HG02973 (cell line): ENCODE results near the gene RXRA.

ENCODE experiments used
- ATAC-seq: cut with Tn5 transposase; IDR thresholded peaks from one replicate; pipeline ENCODE4 v1.9.1; 2021; ENCODE audit warnings: moderate library complexity; ENCODE audit not compliant: unreplicated experiment

Gene RXRA

GRCh38 chr9:134459573-134459972 is 133.3 kb downstream of the RXRA start:
- no peak for ATAC-seq

DNA sequence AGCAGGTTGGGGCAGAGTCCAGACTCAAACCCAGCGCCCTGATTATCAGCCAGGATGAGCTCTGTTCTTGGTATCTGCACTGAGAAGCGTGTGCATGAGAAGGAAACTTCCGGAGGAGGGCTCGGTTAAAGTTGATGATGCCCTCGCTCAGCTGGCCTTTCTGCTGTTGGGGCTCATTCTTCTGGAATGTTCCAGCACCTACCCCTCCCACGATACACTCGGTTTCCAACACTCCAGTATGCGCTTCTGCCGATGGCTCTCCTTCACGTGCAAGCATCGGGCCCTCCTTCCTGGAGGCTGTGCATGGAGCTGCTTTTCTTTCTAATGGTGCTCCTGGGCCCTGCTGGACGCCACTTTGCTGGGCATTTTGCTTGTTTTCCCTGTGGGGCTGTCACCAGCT is 134.0 kb downstream of the RXRA start:
- ATAC-seq, result no peak

GRCh38 chr9:134460896-134461295 is 134.6 kb downstream of the RXRA start:
- no peak for ATAC-seq

DNA sequence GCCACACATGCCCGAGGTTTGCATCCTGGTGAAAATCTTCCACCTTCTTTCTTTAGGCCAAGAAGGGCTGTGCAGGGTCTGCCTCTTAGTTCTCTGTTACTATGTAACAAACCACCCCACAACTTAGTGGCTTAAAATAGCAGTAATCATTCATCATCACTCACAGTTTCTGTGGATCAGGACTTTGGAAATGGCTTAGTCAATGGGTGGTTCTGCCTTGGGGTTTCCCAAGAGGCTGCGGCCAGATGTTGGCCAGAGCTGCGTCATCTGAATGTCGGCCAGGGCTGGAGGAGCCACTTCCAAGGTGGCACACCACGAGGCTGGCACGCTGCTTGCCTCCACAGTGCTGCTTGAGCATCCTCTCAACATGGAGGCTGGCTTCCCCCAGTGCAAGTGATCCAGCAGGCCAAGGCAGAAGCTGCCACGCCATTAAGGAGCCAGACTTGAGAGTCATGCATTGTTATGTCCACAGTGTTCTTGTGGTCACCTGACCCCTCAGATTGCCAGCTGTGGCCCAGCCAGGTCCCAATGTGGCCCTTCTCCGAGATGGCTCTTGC is 135.2 kb downstream of the RXRA start:
- no peak for ATAC-seq

DNA sequence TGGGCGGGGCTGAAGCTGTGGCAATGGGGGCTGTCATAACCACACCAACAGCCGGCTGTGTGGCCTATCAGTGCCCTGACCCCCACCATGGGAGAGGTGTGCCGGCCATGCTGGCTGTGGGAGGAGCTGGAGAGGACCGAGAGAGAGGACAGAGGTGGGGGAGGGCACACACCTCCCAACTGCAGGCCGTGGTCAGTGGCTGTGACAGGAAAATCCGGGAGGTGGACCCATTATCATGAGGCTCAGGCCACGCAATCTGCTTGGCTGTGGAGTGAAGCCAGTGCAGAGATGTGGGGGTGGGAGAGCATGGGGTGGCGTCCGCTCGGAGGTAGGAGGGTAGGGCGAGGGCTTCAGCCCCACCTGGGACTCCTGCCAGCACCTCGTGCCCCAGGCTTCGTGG is 136.1 kb downstream of the RXRA start:
- ATAC-seq, result no peak

DNA sequence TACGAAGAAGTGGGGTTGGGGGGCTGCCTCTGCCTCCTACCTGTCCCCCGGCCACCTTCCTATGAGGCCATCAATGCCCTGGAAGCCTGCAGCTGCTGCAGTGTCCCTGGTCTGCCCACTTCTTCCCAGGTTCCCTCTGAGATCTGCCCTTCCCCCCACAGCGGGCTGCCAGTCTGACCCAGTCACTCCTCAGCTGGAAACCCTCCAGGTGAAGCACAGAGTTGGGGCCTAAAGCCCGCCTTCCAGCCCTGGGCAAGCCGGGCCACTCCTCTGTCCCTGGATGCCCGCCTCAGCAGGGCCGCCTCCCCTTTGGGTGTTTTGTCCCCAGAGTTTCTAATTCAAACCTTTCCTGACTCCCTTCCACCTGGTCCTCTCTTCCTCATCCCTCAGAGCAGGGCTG is 137.0 kb downstream of the RXRA start:
- ATAC-seq, result no peak

- ATAC-seq, result no peak
Measured at GRCh38 chr9:134466869-134467616, 140.8 kb downstream of the RXRA start.

GRCh38 chr9:134468358-134468757 is 142.1 kb downstream of the RXRA start:
- ATAC-seq, result no peak

GRCh38 chr9:134469041-134469875 is 143.0 kb downstream of the RXRA start:
- ATAC-seq, result no peak

GRCh38 chr9:134472256-134472655 is 146.0 kb downstream of the RXRA start:
- ATAC-seq, result no peak

DNA sequence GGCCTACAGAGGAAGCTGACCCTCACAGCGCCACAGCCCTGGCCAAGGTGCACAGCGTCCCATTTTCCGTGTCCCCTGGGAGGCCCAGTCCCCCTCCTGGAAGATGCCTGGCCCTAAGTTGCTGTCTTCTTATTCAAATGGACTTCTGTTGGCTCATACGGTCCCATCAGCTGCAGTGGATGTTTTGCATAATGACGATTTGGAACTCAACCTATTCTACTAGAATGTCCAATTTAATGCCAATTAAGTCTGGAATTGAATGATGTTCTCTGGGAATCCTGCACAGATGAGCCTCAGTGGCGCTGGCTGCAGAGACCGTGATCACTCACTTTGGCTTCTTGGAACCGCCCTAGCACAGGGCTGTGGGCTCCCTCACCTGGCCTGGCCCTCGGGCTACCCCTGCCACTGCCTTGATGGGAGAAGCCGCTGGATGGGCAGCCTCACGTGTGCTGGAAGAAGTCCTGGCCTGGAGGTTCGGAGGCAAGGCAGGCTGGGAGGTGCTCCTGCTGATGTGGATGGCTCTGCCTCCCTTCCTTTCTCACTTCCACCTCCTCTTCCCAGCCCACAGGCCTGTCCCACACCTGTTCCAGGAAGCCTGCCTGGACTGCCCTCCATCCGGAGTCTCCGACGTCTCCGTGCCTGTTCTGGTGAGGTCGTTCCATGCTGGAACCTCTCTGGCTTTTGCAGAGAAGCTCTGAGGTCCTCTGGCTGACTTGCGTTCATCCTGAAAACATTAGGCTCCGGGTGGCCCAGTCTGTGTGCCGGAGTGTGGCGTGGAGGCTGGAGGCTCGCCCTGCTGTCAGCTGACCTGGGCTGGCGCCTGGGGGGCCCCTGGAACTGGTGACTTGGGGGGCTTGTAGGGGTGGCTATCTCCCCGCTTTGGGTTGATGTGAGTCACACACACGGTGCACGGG is 147.1 kb downstream of the RXRA start:
- no peak for ATAC-seq

GRCh38 chr9:134474055-134474370 is 147.8 kb downstream of the RXRA start:
- ATAC-seq, result no peak

- ATAC-seq, result no peak
Measured at GRCh38 chr9:134475011-134475790, 148.9 kb downstream of the RXRA start.

DNA sequence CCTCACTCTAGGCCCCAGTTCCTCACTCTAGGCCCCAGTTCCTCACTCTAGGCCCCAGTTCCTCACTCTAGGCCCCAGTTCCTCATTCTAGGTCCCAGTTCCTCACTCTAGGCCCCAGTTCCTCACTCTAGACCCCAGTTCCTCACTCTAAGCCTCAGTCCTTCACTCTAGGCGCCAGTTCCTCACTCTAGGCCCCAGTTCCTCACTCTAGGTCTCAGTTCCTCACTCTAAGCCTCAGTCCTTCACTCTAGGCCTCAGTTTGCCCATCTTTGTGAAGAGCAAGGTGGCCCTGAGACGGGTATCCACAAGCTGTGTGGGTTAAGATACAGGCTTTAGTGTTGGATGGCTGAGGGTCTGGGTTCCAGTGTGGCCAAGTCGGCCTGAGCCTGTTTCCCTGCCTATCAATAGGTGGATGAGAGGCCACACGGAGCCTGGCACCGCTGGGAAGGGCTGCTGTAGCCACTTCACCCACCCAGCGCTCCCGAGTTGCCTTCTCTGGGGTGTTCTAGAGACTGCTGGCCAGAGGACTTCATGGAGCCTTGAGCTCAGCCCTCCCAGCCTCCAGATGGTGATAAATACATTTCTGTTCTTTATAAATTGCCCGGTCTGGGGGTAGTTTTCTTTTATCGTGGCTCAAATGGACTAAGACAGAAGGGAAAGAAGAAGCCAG is 150.2 kb downstream of the RXRA start:
- no peak for ATAC-seq

DNA sequence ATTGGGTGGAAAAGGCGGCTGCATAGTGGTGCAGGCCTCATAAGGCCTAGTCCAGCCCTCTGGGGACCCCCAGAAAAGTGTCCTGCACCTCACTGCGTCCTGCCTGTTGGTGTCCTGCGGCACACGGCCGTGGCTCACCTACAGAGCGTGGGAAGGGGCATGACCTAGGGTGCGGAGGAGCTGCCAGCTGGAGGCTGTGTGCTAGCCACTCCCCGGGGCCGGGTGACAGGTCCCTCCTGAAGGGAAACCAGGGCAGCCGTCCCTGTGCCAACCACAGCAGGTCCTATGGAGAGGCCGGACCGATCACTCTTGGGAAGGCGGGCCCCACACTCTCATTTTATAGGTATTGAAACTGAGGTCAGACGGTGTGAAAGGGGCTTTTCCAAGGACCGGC is 150.7 kb downstream of the RXRA start:
- no peak for ATAC-seq

DNA sequence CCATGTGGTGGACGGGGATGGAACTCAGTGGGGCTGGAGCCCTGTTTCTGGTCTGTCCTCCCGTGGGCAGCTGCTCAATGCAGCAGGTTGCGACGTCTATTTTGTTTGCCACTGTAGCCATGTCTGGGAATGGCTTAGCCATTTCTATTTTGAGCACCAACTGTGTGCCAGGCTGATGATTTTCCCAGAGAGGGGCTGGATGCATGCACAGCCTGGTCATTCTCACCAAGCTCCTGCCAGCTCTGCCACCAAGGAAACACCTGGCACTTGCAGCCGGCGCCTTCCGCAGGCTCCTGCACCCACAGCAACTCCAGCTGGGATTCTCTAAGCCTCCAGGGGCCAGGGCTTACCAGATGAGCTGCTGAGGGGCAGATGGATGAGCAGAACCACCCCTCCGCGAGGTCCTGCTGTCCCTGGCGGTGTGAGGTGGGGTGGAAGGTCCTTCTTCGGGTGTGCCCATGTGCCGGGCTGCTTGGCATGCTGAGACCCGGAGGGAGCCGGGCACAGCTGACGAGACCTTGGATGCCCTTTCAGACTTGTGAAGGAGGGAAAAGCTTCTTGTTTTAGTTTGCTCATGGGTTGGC is 151.2 kb downstream of the RXRA start:
- no peak for ATAC-seq

DNA sequence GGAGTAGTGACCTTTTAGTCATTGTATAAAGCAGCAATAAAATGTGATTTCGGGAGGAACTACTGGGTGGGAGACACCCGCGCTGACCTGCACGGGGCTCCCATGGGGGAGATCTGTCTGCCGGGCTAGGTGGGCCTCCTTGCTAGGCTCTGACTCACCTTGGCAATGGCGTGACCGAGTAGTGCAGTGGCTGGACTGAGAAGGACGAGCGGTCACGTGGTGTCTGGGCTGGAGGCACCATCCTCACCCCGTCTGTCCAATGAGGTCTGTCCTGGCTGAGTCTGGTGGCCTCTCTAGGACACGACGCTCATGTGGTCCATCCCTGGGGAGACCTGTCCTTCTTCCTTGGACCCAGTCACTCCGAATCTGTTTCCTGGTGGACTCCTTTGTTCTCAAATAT is 151.7 kb downstream of the RXRA start:
- no peak for ATAC-seq

- ATAC-seq, result no peak
Measured at GRCh38 chr9:134481762-134482161, 155.5 kb downstream of the RXRA start.

DNA sequence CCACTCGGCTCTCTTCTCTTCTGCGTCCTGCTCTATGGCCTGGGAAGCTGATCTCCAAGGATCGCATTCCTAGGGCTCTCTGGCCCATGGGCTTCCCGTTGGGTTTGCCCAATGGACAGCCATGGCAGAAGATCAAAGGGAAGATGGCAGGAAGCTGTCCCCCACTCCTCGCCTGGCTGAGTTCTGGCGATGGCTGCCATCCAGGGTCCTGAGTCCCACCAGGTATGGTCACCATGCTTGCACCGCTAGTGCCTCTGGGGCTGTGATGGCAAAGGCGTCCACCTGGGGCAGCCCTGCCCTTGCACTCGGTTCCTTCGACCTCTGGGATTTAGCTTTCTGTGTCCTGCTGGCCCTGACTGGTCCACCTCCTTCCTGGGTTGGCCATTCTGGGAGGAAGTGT is 156.0 kb downstream of the RXRA start:
- no peak for ATAC-seq
